ENCODE measurements around the gene GPR75.

DNA sequence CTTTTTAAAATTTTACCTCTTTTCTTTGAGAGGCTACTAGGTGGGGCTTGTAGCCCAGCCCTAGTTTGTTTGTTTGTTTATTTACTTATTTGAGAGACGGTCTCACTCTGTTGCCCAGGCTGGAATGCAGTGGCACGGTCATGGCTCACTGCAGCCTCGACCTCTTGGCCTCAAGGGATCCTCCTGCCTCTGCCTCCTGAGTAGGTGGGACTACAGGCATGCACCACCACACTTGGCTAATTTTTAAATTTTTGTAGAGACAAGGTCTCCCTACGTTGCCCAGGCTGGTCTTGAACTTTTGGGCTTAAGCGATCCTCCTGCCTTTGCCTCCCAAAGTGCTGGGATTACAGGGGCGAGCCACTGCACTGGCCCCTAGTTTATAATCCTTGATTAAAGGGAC lies 38.0 kb downstream of the GPR75 start:
- TF ChIP-seq, protein P1, sequence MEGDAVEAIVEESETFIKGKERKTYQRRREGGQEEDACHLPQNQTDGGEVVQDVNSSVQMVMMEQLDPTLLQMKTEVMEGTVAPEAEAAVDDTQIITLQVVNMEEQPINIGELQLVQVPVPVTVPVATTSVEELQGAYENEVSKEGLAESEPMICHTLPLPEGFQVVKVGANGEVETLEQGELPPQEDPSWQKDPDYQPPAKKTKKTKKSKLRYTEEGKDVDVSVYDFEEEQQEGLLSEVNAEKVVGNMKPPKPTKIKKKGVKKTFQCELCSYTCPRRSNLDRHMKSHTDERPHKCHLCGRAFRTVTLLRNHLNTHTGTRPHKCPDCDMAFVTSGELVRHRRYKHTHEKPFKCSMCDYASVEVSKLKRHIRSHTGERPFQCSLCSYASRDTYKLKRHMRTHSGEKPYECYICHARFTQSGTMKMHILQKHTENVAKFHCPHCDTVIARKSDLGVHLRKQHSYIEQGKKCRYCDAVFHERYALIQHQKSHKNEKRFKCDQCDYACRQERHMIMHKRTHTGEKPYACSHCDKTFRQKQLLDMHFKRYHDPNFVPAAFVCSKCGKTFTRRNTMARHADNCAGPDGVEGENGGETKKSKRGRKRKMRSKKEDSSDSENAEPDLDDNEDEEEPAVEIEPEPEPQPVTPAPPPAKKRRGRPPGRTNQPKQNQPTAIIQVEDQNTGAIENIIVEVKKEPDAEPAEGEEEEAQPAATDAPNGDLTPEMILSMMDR (IDR thresholded peaks at IDR 0.05), result no peak
- TF ChIP-seq ZFX (IDR thresholded peaks at IDR 0.05; ENCODE audit: borderline replicate concordance), result no peak
